HG02678 (cell line): ENCODE measurements around the gene FAM90A1.
"Not testable (repeated sequence)": the region's sequence is repeated elsewhere in the genome, so short reads cannot be mapped to it uniquely, and the experiment has no call there.

Source experiments
- ATAC-seq: cut with Tn5 transposase; IDR thresholded peaks from one replicate; pipeline ENCODE4 v1.9.1; 2021; ENCODE audit warnings: mild to moderate bottlenecking, moderate library complexity; ENCODE audit not compliant: unreplicated experiment

Gene FAM90A1

DNA sequence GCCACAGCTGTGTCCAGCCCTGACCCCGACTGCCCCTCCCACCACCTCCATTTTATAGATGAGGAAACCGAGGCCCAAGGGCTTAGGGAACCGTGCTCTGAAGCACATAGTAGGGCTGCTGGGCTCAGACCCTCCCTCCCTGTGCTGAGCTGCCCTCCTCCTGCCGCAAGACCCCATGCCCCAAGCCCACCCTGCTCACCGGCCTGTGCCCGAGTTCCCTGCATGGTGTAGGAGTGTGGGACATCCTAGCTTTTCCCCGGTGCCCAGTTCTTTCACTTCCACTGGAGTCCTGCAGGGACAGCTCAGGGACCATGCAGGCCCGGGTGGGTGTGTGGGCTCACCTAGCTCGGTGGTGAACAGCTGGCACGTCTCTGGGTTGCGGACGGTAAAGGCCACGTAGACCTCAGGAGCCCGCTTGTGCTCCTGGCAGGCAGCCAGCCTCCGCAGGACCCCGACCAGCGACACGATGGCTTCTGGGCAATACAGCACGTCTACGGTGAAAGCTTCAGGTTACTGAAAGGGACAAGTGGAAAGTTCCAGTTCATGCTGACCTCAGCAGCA lies 6.6 kb upstream of the FAM90A1 start:
- ATAC-seq: not testable (repeated sequence)

DNA sequence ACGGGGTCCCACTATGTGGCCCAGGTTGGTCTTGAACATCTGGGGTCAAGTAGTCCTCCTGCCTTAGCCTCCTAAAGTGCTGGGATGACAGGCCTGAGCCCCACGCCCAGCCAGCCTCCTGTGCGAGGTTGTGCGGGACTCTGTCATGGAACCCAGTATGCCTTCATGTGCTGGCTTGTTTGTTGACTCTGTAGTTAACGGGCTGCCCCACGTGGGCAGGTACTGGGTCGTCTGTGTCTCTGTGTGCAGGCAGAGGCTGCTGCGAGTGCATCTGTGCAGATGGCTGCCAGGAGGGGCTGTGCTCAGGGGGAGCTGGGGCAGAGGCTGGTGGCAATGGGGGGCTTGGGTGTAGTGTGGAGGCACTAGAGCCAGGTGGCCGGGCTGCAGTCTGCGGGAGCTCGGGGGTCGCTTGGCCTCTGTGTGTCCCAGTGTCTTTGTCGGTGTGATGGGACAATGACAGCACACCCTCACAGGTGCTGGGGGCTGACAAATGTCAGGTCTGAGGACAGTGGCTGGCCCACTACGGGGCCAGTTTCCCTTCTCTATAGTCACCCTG lies 6.0 kb upstream of the FAM90A1 start:
- not testable (repeated sequence) for ATAC-seq

DNA sequence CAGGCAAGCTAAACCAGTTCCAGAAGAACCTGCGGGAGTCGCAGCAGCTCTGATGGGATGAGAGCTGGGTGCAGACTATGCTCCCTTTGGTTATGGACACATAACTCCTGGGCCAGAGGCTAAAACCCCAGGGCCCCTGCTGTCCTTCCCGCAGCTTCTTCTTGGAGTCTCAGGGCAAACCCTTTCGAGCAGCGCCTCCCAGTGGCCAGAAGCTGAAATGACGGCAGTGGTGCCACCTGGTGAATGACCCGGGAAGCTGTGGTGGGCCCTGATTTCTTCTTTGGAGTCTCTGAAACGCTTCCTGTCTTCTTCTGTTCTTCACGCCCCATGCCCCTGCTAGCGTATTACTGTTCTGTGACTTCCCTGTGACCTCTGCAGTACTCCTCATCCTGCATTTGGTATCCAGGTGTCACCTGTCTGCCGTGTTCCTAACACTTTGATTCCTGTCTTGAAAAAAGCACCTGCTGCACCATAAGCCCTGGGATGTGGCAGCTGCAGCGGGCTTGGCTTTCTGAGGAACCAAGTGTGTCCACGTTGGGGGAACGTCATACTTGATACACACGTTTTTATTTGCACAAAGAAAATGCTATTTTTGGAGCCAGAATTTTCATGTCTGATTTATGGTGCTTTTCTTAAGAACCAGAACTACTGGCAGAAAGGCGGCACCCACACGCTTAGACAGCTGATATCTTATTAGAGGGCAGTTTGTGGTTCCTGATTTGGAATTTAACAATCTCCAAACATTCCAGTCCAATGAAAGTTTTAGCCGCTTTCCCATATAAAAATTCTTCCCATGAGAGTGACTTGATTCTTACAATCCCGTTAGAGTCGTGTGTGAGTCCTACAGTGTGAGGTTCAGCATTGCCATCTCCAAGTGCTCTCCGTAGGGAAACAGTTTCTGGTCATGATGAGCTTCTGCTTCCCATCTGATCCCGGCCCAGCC lies 4.5 kb upstream of the FAM90A1 start:
- ATAC-seq: not testable (repeated sequence)

DNA sequence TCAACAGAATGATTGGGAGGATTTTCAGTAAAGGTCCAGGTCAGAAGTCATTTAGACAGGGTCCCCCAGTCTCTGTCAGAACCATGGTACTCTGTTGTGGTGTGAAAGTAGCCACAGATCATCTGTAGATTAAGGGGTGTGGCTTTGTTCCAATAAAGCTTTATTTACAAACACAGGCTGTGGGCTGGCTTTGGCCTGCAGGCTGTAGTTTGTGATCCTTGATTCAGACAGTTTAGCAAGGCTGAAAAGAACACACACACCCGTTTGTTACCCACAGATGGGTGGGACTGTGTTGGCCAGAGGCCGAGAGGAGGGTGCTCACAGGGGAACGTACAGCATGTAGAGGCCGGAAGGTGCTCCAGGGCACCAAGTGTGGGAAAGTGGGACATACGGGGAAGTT lies 3.6 kb upstream of the FAM90A1 start:
- not testable (repeated sequence) for ATAC-seq

DNA sequence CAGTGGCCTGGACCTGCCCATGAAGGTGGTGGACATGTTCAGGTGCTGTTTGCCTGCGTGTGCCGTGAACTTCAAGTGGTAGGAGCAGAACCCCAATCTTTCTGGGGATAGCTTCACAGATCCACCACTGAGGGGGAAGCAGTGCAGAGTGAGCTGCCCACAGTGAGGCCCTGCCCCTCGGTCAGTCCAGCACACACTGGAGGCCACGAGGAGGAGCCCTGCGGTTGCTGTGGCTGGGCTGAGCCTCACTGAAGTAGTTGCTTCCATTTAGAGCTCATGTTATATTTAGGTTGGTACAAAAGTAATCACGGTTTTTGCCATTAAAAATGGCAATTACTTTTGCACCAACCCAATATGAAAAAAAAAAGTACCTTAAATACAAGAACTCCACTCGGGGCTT lies 2.1 kb upstream of the FAM90A1 start:
- ATAC-seq: not testable (repeated sequence)

DNA sequence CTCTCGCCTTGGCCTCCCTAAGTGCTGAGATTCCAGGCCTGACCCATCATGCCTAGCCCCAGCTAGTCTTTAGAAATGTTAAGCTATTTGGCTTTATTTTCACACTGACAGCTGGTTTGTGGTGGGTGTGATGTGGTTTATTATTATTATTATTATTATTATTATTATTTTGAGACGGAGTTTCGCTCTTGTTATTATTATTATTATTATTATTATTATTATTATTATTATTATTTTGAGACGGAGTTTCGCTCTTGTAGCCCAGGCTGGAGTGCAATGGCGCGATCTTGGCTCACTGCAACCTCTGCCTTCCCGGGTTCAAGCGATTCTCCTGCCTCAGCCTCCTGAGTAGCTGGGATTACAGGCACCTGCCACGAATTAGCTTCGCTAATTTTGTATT lies 1.2 kb upstream of the FAM90A1 start:
- not testable (repeated sequence) for ATAC-seq

DNA sequence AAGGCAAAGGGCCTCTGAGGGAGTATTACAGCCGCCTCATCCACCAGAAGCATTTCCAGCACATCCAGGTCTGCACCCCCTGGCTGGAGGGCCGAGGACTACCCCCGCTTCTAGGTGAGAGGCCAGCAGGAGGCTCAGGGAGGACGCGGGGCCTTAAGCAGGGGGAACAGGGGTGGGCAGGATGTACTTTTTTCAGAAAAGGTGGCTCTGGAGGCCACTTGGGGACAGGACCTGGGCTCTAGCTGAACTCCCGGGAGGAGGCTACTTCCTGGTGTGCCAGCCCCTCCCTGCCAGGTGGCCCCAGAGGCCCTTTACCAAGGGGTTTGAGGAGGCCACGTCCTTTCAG lies 287 bp upstream of the FAM90A1 start:
- not testable (repeated sequence) for ATAC-seq

DNA sequence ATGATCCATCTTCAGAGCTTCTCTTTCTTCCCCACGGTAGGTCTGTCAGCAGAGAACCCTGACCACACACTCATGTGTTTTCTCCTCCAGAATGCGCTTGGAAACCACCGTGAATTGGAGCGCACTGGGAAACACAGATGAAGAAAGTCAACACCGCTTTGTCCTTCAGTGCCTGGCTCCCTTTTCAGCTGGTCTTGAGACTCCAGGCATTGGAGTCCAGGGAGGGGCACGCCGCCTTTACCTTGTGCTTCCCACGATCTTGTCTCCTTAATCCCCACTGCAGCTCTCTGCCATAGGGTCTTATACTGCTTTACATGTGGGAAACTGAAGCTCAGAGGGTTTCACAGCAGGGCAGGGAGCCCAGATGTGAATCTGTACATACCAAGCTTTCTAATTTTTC lies 1.1 kb downstream of the FAM90A1 start:
- no peak for ATAC-seq

DNA sequence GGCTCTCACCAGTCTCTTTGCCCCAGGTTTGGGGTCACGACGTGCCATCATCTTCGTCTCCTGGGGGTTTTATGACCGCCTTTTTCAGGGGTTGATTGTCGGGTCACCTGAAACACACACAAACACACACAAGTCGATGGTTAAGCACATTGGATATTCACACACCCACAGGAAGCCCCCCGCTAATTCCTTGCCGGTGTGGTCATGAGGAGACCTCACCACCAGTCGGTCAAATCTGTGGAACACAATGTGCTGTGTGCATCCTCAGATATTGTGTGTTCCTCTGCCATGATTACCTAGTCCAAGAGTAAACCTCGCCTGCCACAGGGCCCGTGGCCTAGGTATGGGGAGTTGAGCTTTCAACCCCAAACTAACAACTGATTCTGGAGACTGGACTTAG lies 2.6 kb downstream of the FAM90A1 start:
- not testable (repeated sequence) for ATAC-seq

DNA sequence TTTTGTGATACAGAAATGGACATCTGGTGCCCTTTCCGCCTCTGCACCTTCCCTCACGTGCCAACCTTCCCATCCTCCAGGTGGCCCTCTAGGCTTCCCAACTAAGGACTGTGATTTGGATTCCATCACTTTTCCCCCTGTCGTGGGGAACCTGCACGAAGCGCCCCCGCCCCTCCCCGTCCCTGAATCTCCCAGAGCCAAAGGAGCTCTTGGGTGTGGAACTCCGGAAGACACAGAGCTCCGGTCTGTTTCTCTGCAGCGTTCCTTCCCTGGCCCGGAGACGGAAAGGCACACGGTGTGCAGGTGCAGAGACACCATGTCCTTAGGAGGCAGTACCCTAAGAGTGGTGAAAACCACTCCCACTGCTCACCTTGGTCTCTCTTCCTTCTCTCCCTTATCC lies 3.8 kb downstream of the FAM90A1 start:
- ATAC-seq: not testable (repeated sequence)

DNA sequence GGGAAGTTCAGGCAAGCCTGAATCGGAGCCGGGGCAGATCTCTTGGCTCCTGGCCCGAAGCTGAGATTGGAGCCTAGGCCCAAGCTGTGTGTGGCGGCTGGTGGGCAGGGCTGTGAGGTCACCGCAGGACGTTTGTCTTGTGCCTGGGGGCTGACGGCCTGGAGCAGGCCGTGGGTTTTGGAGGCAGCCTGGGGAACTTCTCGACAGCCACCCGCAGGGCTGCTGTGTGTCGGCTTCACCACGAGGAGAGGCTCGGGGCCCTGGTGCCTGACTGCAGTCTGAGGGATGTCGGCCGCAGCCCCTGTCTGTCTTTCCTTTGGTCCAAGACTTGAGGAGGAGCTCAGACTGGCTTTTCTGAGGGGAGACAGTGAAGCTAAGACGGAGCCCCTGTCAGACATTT lies 5.1 kb downstream of the FAM90A1 start:
- ATAC-seq: not testable (repeated sequence)

DNA sequence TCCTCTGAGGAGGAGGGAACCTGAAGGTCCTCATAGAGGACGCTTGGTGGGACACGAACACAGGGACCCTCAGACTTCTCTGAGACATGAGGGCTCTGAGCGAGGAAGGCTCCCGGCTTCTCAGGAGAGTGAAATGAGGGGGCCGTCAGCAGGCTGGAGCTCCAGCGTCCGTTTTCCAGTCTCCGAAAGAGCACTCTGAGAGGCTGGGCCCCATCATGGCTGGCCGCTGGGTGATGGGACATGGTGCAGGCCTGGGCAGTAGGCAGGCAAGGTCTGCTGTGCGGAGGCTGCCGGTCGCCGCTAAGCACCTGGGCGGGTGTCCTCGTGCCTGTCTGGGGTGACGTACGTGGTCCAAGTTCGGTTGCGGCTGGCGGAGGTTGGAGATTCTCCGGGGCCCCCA lies 5.6 kb downstream of the FAM90A1 start:
- not testable (repeated sequence) for ATAC-seq

DNA sequence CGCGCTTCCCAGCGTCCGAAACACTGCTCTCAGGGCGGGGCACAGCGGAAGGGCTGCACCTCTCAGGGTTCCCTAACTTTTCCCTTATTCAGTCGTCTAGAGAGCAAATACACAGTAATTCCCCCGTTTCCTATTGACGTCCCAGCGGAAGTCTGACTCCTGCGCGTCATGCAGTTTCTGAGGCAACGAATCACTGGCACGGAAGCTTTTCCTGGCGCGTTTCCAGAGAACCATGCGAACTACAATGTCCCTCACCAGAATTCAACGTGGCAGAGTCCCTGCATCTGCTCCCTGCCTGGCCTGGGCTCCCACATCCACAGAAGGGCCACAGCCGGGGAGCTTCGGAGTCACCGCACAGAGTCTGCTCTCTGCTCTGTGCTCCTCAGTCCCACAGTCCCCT lies 6.0 kb downstream of the FAM90A1 start:
- not testable (repeated sequence) for ATAC-seq

DNA sequence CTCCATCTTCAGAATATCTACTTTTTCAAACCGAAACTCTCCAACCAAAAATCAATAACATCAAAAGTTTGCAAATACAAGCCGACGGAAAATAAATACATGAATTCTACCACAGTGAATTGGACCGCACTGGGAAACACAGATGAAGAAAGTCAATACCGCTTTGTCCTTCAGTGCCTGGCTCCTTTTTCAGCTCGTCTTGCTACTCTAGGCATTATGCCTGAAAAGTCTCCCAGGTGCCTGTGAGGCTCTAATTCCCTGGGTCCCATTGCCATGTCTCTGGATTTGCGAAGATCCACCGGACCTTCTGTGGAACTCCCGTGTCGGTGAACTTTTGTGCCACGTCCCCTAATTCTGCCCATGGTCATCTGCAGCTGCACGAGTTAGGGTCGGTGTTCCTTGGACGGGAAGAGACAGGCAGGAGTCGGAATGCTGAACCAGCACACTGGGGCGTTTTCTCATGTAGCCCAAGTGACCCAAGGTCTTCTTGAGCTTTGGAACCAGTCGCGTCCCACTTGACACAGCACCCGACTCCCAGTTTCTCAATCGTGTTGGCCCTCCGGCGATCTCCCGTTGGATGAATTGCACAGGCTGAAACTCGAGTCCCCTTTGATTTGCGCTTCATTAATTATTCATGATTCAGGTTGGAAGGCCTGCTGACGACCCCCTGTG lies 8.6 kb downstream of the FAM90A1 start:
- ATAC-seq: not testable (repeated sequence)

DNA sequence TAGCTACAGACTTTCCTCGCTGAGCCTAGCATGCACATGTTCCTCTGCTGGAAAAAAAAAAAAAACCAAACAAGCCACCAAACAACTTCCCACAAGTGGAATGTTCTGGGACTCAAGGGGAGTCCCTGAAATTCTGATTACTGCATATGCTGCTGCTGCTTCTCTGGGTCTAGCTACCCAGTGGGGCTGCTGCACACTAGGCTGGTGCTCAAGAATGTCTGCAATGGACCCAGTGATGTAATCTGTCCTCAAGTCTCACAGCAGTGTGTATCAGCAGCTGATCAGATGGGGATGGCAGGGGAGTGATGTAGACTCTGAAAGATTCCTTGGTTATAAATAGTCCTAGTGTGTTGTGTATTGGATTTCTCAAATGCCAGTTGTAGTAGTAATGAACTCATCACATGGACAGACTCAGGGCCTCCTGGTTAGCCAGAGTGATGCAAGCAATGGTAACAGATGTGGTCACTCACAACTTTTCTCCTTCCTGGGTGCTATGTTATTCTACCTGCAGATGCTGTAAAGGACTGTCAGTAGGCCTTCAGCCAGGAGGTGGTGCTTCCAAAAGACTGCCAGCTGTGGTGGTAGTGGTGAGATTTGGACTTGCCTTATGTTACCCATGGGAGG lies 29.6 kb downstream of the FAM90A1 start:
- not testable (repeated sequence) for ATAC-seq

DNA sequence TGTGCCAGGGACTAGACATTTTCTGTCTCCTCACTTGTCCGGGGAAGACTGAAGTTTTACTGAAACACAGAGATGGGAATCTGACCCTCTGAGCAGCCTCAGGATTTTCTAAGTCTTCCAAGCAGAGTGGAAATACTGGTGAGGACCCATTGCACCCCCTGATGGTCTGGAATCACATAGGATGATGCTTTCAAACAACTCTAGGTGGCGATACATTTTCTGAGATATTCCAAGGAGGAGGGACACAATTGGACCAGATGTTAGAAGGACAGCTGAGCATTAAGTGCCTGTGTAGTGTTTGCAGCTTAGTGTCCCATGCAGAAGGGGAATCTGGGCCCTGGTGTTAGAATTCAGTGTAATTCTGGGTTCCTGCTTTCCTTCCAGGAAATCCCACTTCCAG lies 39.3 kb downstream of the FAM90A1 start:
- not testable (repeated sequence) for ATAC-seq

DNA sequence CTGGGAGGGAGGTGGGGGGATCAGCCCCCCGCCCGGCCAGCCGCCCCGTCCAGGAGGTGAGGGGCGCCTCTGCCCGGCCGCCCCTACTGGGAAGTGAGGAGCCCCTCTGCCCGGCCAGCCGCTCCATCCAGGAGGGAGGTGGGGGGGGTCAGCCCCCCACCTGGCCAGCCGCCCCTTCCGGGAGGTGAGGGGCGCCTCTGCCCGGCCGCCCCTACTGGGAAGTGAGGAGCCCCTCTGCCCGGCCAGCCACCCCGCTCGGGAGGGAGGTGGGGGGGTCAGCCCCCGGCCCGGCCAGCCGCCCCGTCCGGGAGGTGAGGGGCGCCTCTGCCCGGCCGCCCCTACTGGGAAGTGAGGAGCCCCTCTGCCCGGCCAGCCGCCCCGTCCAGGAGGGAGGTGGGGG lies 43.2 kb downstream of the FAM90A1 start:
- not testable (repeated sequence) for ATAC-seq

DNA sequence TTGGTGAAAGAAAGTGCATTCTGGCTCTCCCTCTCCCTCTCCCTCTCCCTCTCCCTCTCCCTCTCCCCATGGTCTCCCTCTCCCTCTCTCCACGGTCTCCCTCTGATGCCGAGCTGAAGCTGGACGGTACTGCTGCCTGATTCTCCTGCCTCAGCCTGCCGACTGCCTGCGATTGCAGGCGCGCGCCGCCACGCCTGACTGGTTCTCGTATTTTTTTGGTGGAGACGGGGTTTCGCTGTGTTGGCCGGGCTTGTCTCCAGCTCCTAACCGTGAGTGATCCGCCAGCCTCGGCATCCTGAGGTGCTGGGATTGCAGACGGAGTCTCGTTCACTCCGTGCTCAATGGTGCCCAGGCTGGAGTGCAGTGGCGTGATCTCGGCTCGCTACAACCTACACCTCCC lies 44.1 kb downstream of the FAM90A1 start:
- not testable (repeated sequence) for ATAC-seq

DNA sequence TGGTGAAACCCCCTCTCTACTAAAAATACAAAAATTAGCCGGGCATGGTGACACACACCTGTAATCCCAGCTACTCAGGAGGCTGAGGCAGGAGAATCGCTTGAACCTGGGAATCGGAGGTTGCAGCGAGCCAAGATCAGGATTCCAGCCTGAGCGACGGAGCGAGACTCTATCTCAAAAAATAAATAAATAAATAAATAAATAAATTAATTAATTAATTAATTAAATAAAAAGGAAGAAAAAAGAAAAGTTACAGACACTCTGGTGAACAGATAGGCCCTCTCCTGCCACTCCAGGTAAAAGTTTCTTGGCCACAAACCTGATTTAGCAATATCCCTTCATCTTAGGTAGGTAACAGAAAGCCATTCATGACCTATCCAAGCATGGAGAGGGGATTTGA lies 44.5 kb downstream of the FAM90A1 start:
- ATAC-seq: not testable (repeated sequence)

DNA sequence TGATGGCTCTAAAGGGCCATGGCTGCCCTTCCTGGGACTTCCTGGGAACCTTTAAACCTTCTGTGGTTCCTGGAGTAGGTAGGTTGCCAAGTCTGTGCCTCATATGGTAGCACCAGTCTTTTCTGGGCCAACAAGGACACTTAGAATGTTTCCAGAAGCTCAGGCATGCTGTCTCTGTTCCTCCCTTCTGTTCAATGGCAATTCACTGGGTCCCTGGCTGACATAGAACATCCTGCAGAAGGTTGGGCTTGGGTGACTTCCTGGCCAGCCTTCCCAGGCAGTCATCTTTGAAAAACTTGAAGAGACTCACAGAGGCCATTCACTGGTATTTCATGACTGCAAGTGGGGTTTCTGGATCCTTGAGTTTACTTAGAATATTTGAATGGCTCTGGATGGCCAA lies 46.1 kb downstream of the FAM90A1 start:
- not testable (repeated sequence) for ATAC-seq

DNA sequence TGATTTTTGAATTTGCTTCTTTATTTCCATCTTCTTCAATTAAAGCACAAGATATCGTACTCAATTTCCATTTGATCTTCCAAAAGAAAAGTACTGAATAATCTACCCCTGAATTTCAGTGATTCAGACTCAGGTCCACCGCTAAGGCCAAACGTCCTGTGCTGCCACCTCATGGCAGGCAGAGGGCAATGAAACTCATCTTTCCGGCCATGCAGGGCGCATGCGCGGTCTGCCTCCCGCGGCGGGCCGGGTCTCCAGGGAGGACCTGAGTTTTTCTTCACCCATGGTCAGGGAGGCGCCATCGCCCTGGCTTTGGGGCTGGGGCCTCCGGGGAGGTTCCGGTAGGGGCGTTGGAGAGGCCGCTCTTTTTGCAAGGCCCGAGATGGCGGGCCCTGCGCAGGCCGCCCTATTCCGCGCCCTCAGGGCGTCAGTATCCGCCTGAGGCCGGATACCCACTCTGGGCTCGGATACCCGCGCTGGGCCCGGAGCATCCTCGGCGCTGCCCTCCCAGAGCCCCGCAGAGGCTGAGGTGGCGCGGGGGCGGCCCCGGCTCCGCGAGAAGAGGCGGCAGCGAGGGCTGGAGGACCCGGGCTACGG lies 47.3 kb downstream of the FAM90A1 start:
- not testable (repeated sequence) for ATAC-seq
